Loucy (cell line): ENCODE data around the gene MAPT.

ENCODE experiments used
- H2AFZ ChIP-seq: fragments of 200-600 bp; sonication (generic); 2 replicates; pipeline ENCODE4 v1.6.0; 2016; ENCODE audit warnings: antibody characterized with exemption, mild to moderate bottlenecking, low read length, moderate library complexity
- H3F3A ChIP-seq: fragments of 200-600 bp; 2 replicates; pipeline ENCODE4 v1.6.0; 2016; ENCODE audit warnings: antibody characterized with exemption, low read depth, mild to moderate bottlenecking
- H3K27me3 ChIP-seq: fragments of 200-600 bp; sonication (generic); 2 replicates; pipeline ENCODE4 v1.6.1; 2014; ENCODE audit warnings: low read length, mild to moderate bottlenecking; ENCODE audit not compliant: insufficient read depth, poor library complexity, severe bottlenecking
- H3K36me3 ChIP-seq: fragments of 200-600 bp; sonication (generic); 2 replicates; pipeline ENCODE4 v1.6.1; 2016; ENCODE audit warnings: low read length; ENCODE audit not compliant: insufficient read depth
- H3K4me1 ChIP-seq: fragments of 200-600 bp; sonication (generic); 2 replicates; pipeline ENCODE4 v1.5.1; 2014; ENCODE audit warnings: low read length, mild to moderate bottlenecking; ENCODE audit not compliant: insufficient read depth, poor library complexity, severe bottlenecking
- H3K4me2 ChIP-seq: fragments of 200-600 bp; sonication (generic); 2 replicates; pipeline ENCODE4 v1.6.0; 2014; ENCODE audit warnings: antibody characterized with exemption, low read length, low read depth, mild to moderate bottlenecking; ENCODE audit not compliant: poor library complexity, severe bottlenecking
- H3K4me3 ChIP-seq: fragments of 200-600 bp; sonication (generic); 2 replicates; pipeline ENCODE4 v1.5.1; 2014; ENCODE audit warnings: low read length, mild to moderate bottlenecking, mixed read lengths; ENCODE audit not compliant: poor library complexity, severe bottlenecking
- H3K79me2 ChIP-seq: fragments of 200-600 bp; sonication (generic); 2 replicates; pipeline ENCODE4 v1.6.1; 2014; ENCODE audit warnings: low read length; ENCODE audit not compliant: insufficient read depth
- H3K9ac ChIP-seq: fragments of 200-600 bp; sonication (generic); 2 replicates; pipeline ENCODE4 v1.6.0; 2014; ENCODE audit warnings: mild to moderate bottlenecking, low read depth, low read length, moderate library complexity; ENCODE audit not compliant: poor library complexity, severe bottlenecking
- H3K9me2 ChIP-seq: fragments of 200-600 bp; sonication (generic); replicated peaks from 2 replicates; pipeline ENCODE4 v1.6.1; 2016; ENCODE audit warnings: low read depth, low read length, mixed read lengths
- H3K9me3 ChIP-seq: fragments of 200-600 bp; sonication (generic); 2 replicates; pipeline ENCODE4 v1.6.1; 2014; ENCODE audit warnings: mild to moderate bottlenecking, antibody characterized with exemption, low read length, low read depth; ENCODE audit not compliant: insufficient read depth
- H4K20me1 ChIP-seq: fragments of 200-600 bp; sonication (generic); 2 replicates; pipeline ENCODE4 v1.6.0; 2014; ENCODE audit warnings: antibody characterized with exemption, low read length, mild to moderate bottlenecking; ENCODE audit not compliant: insufficient read depth, poor library complexity, severe bottlenecking
- EZH2phosphoT487 ChIP-seq: fragments of 200-600 bp; IDR thresholded peaks from 2 replicates; pipeline ENCODE4 v1.6.1; 2018; ENCODE audit warnings: antibody characterized with exemption, mild to moderate bottlenecking, moderate library complexity, borderline replicate concordance
- TF ChIP-seq, protein P1 (sequence below): fragments of 200-600 bp; sonication (generic); conservative IDR thresholded peaks from 2 replicates; pipeline ENCODE4 v1.5.1; 2014; ENCODE audit warnings: mild to moderate bottlenecking, antibody characterized with exemption, low read length

Gene MAPT

DNA sequence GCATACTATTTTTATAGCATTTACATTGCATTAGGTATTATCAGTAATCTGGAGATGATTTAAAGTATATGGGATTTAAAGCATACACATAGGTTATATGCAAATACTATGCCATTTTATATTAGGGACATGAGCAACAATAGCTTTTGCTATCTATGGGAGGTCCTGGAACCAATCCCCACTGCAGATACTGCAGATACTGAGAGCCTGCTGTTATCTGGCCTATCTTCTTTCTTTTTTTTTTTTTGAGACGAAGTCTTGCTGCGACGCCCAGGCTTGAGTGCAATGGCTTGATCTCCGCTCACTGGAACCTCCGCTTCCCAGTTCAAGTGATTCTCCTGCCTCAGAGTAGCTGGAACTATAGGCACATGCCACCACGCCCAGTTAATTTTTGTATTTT lies 142.1 kb downstream of the MAPT start:
- Histone ChIP-seq H3K36me3 (peaks cover 98% of the 10 kb centered on the region; the same call in 1 of the 2 replicates), H3K4me2 (no peak overlapping the region), H3K4me3 (no peak overlapping the region), H3K79me2 (no peaks in the 10 kb centered on the region), H3K27me3 (no peaks in the 10 kb centered on the region), H3K4me1 (no peaks in the 10 kb centered on the region), H2AFZ (no peak overlapping the region), H4K20me1 (no peaks in the 10 kb centered on the region), H3K9me2 (no peaks in the 10 kb centered on the region), H3F3A (no peaks in the 10 kb centered on the region), H3K9me3 (no peaks in the 10 kb centered on the region), H3K9ac (no peak overlapping the region)
- TF ChIP-seq EZH2phosphoT487: no peak
- TF ChIP-seq, protein P1, sequence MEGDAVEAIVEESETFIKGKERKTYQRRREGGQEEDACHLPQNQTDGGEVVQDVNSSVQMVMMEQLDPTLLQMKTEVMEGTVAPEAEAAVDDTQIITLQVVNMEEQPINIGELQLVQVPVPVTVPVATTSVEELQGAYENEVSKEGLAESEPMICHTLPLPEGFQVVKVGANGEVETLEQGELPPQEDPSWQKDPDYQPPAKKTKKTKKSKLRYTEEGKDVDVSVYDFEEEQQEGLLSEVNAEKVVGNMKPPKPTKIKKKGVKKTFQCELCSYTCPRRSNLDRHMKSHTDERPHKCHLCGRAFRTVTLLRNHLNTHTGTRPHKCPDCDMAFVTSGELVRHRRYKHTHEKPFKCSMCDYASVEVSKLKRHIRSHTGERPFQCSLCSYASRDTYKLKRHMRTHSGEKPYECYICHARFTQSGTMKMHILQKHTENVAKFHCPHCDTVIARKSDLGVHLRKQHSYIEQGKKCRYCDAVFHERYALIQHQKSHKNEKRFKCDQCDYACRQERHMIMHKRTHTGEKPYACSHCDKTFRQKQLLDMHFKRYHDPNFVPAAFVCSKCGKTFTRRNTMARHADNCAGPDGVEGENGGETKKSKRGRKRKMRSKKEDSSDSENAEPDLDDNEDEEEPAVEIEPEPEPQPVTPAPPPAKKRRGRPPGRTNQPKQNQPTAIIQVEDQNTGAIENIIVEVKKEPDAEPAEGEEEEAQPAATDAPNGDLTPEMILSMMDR: no peak

DNA sequence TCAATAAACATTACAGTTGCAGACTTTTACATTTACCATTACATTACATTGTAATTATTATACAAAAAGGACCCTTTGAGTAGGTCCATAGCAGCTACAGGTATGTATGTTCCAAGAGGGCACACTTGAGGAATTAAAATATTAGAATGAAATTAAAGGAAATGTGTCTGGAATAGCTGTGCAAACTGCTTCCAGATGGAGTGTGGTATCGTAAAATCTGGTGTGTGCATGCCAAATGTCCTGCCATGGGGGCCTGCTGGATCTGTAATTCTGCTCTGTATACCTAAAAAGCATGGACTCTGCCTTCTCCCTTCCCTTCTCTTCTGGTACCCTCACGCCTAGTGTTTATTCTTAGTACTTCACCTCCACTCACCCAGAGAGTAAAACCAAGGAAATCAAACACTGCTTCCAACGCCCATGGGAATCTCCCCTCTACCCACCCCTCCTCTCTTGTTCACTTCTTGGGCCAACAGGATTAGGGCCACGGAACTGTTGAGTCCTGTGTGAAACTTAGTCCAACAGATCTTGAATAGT lies 143.4 kb downstream of the MAPT start:
- TF ChIP-seq EZH2phosphoT487: no peak
- TF ChIP-seq, protein P1: no peak
- Histone ChIP-seq H3F3A (no peaks in the 10 kb centered on the region), H3K36me3 (peaks cover 98% of the 10 kb centered on the region; the same call in 1 of the 2 replicates), H2AFZ (no peak overlapping the region), H3K9me3 (no peaks in the 10 kb centered on the region), H3K4me3 (no peak overlapping the region), H4K20me1 (no peaks in the 10 kb centered on the region), H3K9ac (no peak overlapping the region), H3K79me2 (no peaks in the 10 kb centered on the region), H3K4me1 (no peaks in the 10 kb centered on the region), H3K9me2 (no peaks in the 10 kb centered on the region), H3K27me3 (no peaks in the 10 kb centered on the region), H3K4me2 (no peak overlapping the region)

DNA sequence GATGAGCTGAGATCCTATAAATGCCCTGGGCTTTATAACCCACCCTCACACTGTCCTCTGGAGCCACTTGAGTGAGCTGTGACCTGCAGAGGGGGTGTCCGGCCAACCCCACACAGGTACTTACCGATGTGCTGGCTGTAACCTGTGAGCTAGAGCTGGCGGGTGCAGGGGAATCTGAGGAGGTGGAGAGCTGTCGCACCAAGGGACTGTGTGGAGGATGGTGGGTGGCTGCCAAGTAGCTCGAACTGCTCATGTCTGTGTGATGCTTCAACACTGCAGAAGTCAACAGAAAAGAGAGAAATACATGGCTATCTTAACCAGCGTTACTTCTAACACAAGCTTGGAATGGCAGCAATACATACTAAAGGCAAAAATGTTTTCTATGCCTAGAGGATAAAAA lies 144.1 kb downstream of the MAPT start:
- Histone ChIP-seq H3K4me2 (no peak overlapping the region), H3K79me2 (no peaks in the 10 kb centered on the region; the same call in 1 of the 2 replicates), H3K4me3 (no peak overlapping the region), H3K27me3 (no peaks in the 10 kb centered on the region), H3K9me3 (no peaks in the 10 kb centered on the region), H3K9ac (no peak overlapping the region), H2AFZ (no peak overlapping the region), H3K9me2 (no peaks in the 10 kb centered on the region), H3K36me3 (peaks cover 98% of the 10 kb centered on the region; the same call in 1 of the 2 replicates), H3F3A (no peaks in the 10 kb centered on the region), H3K4me1 (no peaks in the 10 kb centered on the region), H4K20me1 (no peaks in the 10 kb centered on the region)
- TF ChIP-seq EZH2phosphoT487: no peak
- TF ChIP-seq, protein P1: no peak
